ENCODE data around the gene CRAT.
A peak's percentile ranks its signal among the peaks of the same experiment; 100 is the strongest.

CRAT gene

GRCh38 chr9:129110740-129111527, at the start of gene CRAT, which contains the start of gene PTPA:
CRAT (minus strand) TSS chr9:129110793; CDS start chr9:129110509, 284 bp downstream.
PTPA (plus strand) TSS chr9:129111415; CDS start chr9:129111601, 186 bp downstream.
- DNase-seq: peak; percentile 98

GRCh38 chr9:129156163-129156562, 45.6 kb upstream of the CRAT start:
- no peak for DNase-seq

DNA sequence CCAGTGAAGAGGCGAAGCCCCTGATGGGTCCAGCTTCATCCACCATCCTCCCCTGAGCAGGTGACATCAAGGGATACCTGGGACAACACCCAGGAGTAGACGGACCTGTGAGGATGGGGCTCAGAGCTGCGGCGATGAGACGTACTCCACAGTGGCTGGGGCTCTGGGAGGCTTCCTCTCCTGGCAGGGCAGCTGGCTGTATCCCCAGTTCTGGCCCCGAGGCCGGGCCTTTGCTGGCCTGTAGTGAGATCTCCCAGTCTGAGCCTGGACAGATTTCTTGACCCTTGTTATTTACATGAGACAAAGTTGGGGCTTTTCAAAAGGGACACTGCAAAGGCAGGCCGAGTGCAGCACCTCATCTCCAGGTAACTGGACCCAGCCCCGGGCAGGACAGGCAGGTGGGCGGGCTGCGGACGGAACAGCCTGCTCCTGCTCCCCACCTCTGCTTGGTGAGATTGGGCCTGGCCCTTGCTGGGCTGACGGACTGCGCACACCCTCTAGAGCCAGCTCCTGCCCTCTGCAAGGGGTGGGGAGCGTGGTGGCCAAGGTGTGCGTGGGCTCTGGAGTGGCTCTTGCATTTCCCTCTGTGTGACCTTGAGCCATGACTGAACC, 44.4 kb upstream of the CRAT start:
- DNase-seq: no peak

GRCh38 chr9:129151469-129151868, 40.9 kb upstream of the CRAT start:
- DNase-seq: no peak

- DNase-seq: no peak
These were observed 40.1 kb upstream of the CRAT start for GRCh38 chr9:129150672-129151211.

DNA sequence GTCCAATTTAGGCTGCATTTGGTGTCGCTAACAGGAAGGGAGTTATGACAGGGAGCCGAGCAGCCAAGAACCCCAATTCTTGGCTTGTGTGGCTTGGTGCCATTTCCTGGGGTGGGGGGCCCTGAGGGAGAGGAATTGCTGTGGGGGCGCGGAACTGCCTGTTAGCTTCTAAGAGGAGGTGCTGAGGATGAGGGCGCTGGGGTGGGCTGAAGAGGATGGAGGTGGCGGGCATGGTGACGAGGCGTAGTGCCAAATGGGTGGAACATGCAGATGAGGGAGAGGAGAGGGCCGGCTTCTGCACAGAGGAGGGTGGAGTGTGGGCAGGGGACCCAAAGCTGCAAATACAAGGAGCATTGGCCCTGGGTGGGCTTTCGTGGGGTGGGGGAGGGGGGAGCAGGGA, 39.5 kb upstream of the CRAT start:
- no peak for DNase-seq

- no peak for DNase-seq
These were observed 38.8 kb upstream of the CRAT start for GRCh38 chr9:129149442-129149841.

- DNase-seq: no peak
These were observed 38.0 kb upstream of the CRAT start for GRCh38 chr9:129148463-129149204.

DNA sequence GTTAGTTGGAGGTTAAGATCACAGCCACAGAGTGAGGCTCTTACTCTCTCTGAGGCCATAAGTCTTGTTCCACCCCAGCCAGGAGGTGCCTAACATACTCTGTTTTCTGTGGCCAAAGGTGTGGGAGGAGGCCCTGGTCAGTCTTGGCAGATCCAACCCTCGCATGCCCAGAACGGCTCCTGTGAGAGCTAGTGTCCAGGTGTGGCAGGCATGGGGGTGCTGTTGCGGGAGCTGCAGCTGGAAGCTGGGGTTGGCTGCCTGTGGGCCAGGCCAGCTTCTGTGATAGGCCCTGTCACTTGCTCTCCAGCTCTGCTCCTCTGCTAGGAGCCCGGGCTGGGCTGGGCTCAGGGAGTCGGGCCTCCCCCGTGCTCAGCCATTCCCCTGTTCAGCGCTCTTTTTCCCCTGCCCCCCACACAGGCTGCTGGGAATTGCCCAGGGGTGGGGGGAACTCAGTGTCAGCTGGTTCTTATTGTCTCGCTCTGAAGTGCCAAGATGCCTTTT, 35.9 kb upstream of the CRAT start:
- DNase-seq: no peak

DNA sequence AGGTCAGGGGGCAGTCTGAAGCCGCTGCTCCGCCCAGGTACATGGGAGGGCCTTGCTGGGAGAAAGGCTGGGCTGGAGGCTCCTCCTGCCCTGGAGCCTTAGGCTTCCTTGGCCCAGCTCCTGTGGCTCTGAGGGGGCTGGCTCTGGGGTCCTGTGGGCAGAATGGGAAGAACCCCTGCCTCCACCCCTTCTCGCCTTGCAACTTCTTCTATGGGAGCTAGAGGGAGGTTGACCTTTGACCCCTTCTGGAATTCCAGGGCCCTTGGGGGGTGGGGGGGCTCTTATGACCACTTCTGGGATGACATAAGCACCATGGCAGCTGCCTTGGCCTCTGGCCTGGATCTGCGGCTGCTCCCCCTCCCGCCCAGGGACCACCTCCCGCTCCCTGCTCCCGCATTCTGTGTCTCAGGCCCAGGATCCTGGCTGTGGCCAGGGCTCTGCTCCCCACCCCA, 35.3 kb upstream of the CRAT start:
- DNase-seq: no peak

- DNase-seq: no peak
These were observed 34.7 kb upstream of the CRAT start for GRCh38 chr9:129145316-129145715.

- peak; percentile 86 for DNase-seq
These were observed 32.7 kb upstream of the CRAT start for GRCh38 chr9:129143031-129143927.

DNA sequence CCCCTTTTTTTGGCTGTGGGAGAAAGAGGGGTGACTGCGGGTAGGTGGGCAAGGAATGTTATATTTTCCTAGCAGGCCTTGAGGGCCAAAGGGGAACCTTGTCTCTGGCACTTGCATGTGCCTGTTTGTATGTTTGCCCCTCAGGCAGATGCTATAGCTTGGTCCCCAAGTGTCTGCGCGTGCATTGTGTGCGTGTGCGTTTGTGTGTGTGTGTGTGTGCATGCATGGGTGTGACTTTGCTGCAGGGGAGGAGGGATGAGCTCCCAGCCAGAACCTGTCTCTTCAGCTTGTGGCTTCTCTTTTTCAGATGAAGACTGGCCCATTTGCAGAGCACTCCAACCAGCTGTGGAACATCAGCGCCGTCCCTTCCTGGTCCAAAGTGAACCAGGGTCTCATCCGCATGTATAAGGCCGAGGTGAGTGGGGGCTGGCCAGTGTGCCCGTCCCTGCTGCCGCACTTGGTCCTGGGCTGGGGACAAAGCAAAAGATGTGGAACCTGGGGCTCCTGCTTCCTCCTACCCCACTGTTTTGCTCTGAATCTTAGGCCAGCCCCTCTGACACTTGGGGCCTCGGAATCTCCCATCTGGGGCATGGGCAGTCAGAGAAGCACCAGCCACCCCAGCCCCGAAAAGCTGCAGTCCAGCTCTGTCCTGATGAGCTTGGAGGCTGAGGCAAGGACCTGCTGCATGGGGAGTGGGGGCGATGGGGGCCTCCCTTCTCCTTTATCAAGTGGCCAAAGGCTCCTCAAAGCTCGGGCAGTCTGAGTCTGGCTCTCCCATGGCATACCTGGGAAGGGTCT, 31.7 kb upstream of the CRAT start:
- DNase-seq: no peak

DNA sequence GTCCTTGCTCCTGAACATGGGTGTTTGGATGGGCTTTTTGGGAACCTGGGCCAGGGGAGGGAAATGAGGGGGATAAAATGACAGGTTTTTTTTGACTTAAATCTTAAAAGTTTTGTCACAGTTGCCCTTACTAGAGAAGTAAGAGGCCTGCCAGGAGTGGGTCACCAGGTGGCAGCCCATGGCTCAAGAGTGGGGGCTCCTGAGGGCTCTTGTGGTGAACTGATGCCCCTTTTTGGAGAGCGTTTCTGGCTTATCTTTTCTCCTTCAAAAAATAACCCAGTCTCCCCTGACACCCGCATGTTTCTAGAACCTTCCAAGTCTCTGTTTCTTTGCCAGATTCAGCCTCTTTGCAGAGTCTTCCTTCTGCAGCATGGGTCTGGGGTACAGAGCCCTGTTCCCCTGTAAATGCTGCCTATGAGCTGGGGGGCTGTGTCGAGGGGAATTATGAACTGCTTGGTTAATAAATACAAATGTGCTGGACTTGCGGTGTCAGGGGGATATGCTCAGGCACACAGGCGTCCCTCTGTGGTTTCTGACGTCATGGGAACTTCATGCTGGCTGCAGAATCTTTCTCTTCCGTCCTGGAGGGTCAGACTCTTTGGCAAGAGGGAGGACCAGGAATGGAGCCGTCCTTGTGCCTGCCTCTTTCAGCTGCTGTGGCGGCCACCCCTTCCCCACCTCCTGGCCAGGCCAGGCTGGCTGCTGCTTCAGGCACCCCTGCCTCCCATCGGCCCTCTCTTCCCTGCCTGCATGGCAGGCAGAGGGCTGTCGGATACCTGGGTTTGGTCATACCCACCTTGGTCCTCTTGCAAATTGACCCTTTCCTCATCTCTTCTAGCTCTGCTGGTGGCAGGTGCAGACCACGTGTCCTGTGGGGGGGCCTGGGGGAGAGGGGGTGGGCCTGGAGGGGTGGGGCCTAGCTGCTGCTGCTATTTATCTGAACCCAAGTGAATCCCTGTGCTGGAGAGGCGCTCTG, 30.8 kb upstream of the CRAT start:
- DNase-seq: peak; percentile 81

GRCh38 chr9:129140397-129141065, 29.9 kb upstream of the CRAT start:
- peak; percentile 48 for DNase-seq

DNA sequence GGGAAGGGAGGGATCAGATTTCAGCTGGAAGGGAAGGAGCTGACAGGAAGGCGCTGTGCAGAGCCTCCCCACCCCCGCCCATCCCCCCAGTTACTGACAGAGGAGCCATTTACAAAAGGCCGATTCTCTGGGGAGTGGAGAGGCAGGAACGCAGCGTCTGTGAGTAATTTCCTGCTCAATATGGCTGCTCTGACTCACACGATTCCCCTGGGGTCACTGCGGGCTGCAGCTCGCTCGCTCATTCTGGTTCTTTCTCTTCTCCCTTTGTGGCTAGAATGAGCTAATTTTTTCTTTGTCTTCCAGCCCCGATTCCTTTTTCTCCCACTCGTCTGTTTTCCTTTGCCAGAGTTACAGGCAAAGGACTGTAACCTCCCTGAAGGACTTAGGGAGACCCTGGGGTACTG, 29.4 kb upstream of the CRAT start:
- peak; percentile 91 for DNase-seq

DNA sequence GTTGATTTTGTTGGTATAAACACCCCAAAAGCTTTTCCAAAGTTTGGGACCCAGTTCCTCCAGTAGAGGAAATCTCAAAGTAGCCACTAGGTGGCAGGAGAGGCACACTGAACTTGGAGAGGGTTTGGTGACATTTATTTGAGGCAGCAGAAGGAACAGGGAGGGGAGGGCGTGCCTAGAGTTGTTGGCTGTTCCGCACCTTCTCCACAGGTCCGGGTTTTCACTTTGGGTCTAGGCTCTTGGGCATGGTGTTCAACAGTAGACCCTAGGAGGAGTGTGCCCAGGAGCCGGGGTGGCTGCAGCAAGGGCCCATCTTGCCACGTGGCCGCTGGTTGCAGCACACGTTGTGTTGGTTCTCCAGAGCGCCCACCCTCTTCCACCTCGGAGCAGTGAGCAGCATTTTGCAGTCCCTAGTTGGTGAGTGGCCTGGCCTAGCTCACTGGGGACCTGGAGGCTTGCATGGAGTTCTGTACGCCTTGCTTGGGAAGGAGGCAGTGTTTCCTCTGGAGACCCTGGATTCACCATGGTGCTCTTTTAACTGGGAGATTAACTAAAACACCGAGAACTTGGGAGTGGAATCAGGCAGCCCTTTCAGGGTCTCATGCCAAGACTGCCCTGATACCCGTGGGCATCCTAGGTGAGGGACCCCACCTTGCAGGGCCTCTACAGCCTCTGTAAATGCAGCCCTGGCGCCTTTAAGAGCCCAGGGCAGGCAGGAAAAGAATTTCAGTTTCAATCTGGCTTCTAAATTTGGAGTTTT, 28.8 kb upstream of the CRAT start:
- peak; percentile 93 for DNase-seq

GRCh38 chr9:129138476-129139232, 28.1 kb upstream of the CRAT start:
- DNase-seq: no peak

Measured in hematopoietic multipotent progenitor cell treated with erythropoietin and hydrocortisone succinate and interleukin-3 and kit ligand, for 4 days (in vitro differentiated cells).